Skeletal muscle cell (primary cell): Measurements from ENCODE around the gene MEIOSIN.
"Not testable (repeated sequence)": the region's sequence is repeated elsewhere in the genome, so short reads cannot be mapped to it uniquely, and the experiment has no call there.

Source experiments
- DNase-seq: peaks from one replicate; pipeline ENCODE4 v3.0.0-alpha.2; 2010; ENCODE audit warnings: low read depth
- H3K4me3 ChIP-seq: 2 replicates; pipeline ENCODE4 v1.5.1; 2011; ENCODE audit warnings: low read depth, mild to moderate bottlenecking, control low read depth, low read length, moderate library complexity

The MEIOSIN gene

DNA sequence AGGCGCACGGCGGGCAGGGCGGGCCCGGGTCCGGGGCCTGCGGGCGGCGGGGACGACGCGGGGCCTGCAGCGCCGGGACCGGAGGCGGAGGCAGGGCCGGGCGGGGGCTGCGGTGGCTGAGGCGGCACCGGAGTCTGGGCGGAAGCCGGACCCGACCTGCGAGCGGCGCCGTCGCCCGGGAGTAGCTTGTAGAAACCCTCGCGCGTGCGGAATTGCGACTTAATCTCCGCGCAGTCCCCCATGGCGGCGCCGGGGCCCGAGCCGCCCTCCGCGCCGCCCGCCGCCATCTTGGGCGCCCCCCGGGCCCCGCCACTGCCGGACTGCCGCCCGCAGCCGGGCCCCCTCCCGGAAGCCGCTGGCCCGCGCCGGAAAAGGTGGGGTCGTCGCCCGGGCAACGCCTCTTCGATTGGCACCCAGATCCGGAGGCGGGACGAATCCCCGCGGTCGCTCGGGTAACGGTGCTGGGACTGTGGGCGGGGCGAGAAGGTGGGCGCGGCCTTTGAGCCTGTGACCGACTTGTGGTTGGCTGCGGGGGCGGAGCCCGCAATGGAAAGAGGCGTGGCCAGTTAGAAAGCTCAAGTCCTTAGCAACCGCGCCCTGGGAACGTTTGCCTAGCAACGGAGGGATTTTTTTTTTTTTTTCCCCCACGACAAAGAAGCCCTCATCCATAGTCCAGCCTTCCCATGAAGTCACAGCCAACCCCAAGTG, 59.4 kb downstream of the MEIOSIN start, which contains the start of gene DMWD:
Gene DMWD, minus strand, starts transcription at position 376 of the 708 bp plus-strand sequence. Its CDS starts 89 bp downstream, at position 287.
- peak; percentile 94 for DNase-seq
- peak within 1 kb of the TSS; percentile 94 for H3K4me3 ChIP-seq

DNA sequence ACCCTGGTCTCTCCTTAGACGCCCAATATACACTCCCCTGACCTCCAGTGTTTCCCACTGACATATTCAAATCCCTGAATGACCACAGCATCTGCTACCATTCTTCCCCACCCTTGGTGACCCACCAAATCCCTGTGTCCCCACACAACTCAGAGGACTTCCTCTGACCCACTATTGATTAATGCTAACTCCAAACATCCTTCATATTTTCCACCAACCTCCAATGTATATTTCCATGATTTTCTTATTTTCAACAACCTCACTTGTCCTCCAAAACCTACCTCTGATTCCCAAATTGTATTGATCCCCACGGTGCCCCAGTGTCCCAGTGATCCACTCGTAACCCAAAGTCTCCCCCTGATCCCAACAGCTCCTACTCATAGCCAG, 59.9 kb downstream of the MEIOSIN start:
- peak overlapping the region; percentile 26 for H3K4me3 ChIP-seq
- DNase-seq = no peak

DNA sequence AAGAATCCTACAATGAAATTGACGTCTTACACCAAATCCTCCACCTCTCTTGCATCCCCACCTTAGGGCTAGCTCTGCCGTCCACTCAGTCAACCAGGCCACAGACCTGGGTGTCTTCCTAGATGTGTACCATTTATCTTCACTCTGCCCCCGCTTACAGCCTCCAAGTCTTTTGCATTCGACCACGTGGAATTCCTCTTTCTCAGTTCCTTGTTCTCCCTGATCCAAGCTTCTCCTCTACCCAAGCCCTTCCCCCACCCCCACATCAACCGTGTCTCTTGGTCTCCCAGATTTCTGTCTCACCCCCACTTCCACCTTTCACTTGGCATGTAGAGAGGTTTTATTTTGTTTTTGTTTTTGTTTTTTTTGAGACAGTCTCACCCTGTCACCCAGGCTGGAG, 60.6 kb downstream of the MEIOSIN start:
- DNase-seq = no peak
- no peak overlapping the region for H3K4me3 ChIP-seq

DNA sequence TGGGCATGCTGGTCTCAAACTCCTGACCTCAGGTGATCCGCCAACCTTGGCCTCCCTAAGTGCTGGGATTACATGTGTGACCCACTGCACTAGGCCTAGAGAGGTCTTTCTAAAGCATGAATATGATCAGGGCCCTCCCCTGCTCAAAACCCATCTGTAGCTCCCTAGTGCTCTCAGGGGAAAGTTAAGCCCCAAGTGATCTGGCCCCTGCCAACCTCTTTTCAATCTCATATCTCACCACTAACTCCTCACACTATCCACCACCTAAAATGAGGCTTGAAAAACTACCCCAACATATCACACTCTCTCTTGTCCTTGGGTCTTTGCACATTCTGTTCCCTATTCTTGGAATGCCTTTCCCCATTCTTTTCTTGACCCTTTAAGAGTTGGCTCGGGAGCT, 61.4 kb downstream of the MEIOSIN start:
- H3K4me3 ChIP-seq = no peak overlapping the region
- no peak for DNase-seq

DNA sequence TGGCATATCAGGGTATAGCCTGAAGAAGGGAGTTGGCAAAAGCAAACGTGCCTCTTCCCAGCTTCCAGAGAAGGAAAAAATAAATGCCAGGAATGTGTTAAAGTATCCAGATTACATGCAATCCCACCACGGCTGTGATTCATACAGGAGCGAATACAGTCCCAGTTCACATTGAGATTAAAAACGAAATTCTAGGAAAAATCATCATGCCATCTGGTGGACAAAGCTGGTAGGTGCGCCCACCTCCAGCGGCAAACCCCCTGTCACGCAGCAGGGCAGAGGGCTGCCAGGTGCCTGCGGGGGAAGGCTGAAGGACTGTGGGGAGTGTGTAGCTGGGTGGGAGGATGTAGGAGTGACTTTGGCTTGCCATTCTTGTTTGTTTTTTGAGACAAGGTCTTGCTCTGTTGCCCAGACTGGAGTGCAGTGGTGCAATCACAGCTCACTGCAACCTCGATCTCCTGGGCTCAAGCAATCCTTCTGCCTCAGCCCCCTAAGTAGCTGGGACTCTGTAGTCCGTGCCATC, 65.8 kb downstream of the MEIOSIN start:
- DNase-seq = no peak
- H3K4me3 ChIP-seq = no peak overlapping the region

DNA sequence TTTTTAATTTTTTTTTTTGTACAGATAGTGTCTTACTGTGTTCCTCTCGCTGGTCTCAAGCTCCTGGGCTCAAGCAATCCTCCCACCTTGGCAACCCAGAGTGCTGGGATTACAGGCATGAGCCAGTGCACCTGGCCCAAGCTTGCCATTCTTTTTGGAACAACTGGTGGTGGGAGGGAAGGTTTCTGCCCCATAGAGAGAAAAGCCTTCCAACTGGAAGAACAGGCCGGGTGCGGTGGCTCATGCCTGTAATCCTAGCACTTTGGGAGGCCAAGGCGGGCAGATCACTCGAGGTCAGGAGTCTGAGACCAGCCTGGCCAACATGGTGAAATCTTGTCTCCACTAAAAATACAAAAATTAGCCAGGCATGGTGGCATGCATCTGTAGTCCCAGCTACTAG, 66.3 kb downstream of the MEIOSIN start:
- DNase-seq, H3K4me3 ChIP-seq: not testable (repeated sequence)

DNA sequence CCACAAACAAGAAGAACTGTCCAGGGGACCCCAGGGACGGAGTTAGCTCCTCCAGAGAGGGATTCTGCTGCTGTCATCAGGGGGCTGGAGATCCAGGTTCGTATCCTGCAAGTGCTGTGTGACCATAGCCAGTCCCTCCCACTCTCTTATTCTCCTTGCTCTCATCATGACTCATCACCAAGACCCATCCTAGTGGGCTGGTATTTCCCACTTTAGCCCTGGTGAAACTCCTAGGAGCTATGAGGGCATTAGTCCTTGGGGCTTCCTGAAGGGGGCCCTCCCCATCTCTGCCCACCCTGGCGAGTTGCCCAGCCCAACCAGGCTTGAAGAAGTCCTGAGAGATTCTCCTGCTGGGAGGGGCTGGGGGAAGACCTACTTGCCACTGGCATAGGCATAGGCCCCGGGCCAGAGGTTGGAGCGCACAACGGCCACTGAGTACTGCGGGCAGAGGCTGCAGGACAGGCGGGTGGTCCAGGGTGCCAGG, 66.9 kb downstream of the MEIOSIN start:
- no peak overlapping the region for H3K4me3 ChIP-seq
- DNase-seq = no peak

DNA sequence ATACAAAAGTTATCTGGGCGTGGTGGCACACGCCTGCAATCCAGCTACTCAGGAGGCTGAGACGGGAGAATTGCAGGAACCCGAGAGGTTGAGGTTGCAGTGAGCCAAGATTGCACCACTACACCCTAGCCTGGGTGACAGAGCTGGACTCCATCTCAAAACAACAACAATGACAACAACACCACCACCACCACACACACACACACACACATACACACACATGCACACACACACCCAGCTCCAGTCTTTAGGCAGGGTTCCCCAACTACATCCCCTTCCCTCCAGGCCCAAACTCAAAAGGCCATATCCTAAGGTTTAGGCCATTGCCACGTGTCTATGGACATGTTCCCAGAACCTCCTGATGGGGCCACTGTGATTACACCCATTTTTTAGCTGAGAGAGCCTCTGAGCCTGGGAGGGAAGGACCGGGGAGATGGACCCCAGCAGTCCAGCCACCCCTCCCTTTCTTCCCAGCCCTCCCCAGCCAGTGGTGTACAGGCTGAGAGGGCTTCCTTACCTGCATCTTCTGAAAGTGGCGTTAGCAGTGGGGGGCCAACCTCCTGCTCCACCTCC, 68.5 kb downstream of the MEIOSIN start:
- no peak for DNase-seq

DNA sequence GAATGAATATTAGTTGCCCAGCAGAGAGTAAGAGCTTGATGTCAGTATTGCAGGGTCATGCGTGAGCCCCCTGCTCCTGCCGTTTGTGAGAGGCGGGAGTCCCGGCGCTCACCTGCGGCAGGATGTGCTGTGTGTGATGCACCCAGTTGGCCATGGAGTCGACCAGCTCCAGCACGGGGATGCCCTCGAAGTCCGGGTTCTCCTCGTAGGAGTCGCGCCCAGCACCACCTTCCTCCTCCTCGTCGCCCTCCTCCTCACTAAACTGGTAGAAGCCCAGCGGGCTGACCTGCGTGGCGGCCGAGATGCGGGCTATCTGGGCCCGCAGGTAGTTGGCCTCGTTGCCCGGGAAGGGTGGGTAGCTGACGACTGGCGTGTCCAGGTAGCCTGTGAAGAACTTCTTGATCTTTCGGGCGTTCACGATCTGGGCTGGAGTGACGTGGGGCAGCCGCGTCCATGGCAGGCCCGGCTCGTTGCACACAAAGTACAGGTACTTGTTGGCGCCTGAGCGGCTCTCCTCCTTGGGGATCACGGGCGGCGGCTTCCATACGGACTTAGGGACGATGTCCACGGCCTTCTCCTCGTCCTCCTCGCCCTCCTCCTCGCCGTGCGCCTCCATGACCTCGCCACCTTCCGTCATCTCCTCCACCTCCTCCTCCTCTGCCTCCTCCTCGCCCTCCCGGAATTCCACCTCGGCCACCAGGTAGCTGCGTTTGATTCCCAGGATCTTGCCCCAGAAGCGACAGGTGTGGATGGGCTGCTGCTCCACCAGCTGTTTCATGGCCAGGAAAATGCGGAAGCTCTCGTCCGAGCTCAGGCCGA, 71.1 kb downstream of the MEIOSIN start:
- no peak for DNase-seq
- no peak overlapping the region for H3K4me3 ChIP-seq

More for the DNA sequence above, 68.5 kb downstream of the MEIOSIN start:
- H3K4me3 ChIP-seq = no peak overlapping the region

DNA sequence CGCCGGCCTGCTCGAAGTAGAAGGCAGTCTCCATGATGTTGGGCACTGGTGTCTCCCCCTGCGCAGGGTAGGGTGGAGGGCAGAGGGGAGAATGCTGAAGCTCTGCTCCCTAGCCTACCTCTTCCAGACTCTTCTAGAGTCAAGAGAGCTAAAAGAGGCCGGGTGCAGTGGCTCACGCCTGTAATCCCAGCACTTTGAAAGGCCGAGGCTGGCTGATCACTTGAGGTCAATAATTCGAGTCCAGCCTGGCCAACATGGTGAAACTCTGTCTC, 71.7 kb downstream of the MEIOSIN start:
- no peak overlapping the region for H3K4me3 ChIP-seq
- no peak for DNase-seq

DNA sequence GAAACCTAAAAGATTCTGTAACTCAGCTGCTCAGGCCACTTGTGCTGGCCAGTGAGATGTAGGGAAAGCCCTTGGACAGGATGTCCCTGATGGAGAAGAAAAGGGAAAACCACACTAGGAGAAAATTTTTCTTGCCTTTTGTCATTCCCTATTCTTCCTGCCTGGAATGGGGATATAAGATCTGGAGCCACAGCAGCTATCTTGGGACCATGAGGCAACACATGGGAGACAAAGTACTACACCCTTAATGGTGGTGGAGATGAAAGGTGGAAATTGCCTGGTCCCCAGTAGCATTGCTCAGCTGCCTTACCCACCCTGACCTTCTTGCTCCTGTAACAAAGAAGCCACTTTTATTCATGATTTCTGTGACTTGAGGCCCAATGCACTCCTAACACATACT, 72.5 kb downstream of the MEIOSIN start:
- no peak overlapping the region for H3K4me3 ChIP-seq
- DNase-seq = no peak

DNA sequence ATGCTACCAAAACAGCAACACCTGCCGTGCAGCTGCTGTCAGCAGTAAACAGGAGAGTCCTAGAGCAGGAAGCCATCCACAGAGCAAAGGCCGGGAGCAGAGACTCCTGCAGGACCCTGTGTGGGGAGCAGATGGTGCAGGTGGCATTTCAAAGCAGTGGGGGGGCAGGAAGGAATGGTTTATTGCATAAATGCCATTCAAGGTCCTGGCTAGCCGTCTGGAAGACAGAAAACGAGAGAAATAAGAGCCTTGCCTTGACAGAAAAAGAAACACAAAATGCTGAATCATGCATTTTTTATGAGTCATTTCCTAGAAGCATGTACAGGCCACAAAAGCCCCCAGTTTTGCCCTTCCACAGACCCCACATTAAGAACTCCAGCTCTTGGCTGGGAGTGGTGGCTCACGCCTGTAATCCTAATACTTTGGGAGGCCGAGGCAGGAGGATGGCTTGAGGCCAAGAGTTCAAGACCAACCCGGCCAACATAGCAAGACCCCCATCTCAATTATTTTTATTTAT, 76.5 kb downstream of the MEIOSIN start:
- peak; percentile 45 for DNase-seq
- H3K4me3 ChIP-seq = no peak overlapping the region

DNA sequence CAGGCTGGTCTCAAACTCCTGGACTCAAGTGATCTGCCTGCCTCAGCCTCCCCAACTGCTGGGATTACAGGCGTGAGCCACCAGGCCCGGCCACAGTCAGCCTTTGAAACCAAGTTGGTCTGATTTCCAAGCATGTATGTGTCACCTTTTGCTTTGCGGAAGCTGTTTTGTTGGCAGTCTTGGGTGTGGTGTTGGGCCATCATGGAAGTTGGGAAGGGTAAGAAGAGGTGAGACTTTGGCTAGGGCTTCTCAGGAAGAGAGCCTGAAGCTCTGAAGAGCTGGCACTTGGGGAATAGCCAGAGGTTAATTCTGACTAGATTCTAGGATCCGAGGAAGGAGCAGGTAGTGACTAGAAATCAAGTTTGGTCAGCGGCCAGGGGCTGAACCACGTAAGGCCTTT, 79.1 kb downstream of the MEIOSIN start:
- DNase-seq = no peak
- H3K4me3 ChIP-seq = no peak overlapping the region
